CD14-positive monocyte (primary cell): ENCODE results near the gene CXCL16. TPM values are rescaled to one million over a fixed set of nuclear protein-coding genes. Genes with fewer than 3 reads are reported as not detected.
"Not testable (repeated sequence)": the region's sequence is repeated elsewhere in the genome, so short reads cannot be mapped to it uniquely, and the experiment has no call there.

Experiments used
- DNase-seq, 3 donors: peaks; one replicate each; pipeline ENCODE4 v3.0.0-alpha.2; 2011 to 2022
- H2AFZ ChIP-seq: 2 replicates; pipeline ENCODE4 v1.6.0; 2012; ENCODE audit warnings: mild to moderate bottlenecking, low read depth, low read length, inconsistent platforms; ENCODE audit not compliant: insufficient read depth, poor library complexity, severe bottlenecking
- H3K27ac ChIP-seq, 2 donors: 1 replicate in 1 of 2; 2 replicates in 1 of 2; pipeline ENCODE4 v1.5.1; 2012 to 2013; ENCODE audit warnings: low read length in 2 of 2, control low read depth in 1 of 2, inconsistent platforms in 1 of 2, low read depth in 1 of 2, mild to moderate bottlenecking in 1 of 2
- H3K27me3 ChIP-seq, 2 donors: one replicate each; pipeline versions ENCODE4 v1.6.0 to v1.6.1; 2011 to 2013; ENCODE audit warnings: low read length in 2 of 2; ENCODE audit not compliant: control insufficient read depth in 2 of 2, insufficient read depth in 2 of 2
- H3K36me3 ChIP-seq, 2 donors: replicated peaks in 1 of 2; 1 replicate in 1 of 2; 2 replicates in 1 of 2; pipeline versions ENCODE4 v1.5.1 to v1.6.1; 2012 to 2013; ENCODE audit warnings: low read length in 2 of 2, control low read depth in 1 of 2, inconsistent platforms in 1 of 2, mild to moderate bottlenecking in 1 of 2; ENCODE audit not compliant: insufficient read depth in 2 of 2, control insufficient read depth in 1 of 2
- H3K4me1 ChIP-seq, 2 donors: 1 replicate in 1 of 2; 2 replicates in 1 of 2; pipeline versions ENCODE4 v1.5.1 to v1.6.1; 2012 to 2013; ENCODE audit warnings: low read length in 2 of 2, control low read depth in 1 of 2, inconsistent platforms in 1 of 2, mild to moderate bottlenecking in 1 of 2, moderate library complexity in 1 of 2; ENCODE audit not compliant: insufficient read depth in 2 of 2, control insufficient read depth in 1 of 2
- H3K4me2 ChIP-seq: replicated peaks from 2 replicates; pipeline ENCODE3; 2012; ENCODE audit warnings: low read length, moderate library complexity, mild to moderate bottlenecking; ENCODE audit not compliant: poor library complexity, severe bottlenecking; ENCODE audit errors: extremely low read depth
- H3K4me3 ChIP-seq, 3 experiments: fragments of 200-600 bp in 1 of 3; sonication (generic) in 1 of 3; replicated peaks in 1 of 3; 1 replicate in 2 of 3; 2 replicates in 1 of 3; pipeline ENCODE4 v1.5.1; 2011 to 2013; ENCODE audit warnings: low read length in 3 of 3, mild to moderate bottlenecking in 3 of 3, control low read depth in 2 of 3, low read depth in 2 of 3, inconsistent platforms in 1 of 3, moderate library complexity in 1 of 3
- H3K79me2 ChIP-seq: 2 replicates; pipeline ENCODE4 v1.6.0; 2012; ENCODE audit warnings: mild to moderate bottlenecking, control low read depth, inconsistent platforms, low read length, moderate library complexity; ENCODE audit not compliant: insufficient read depth
- H3K9ac ChIP-seq: 2 replicates; pipeline ENCODE4 v1.6.0; 2017; ENCODE audit warnings: low read length, mild to moderate bottlenecking; ENCODE audit not compliant: insufficient read depth, poor library complexity, severe bottlenecking
- H3K9me3 ChIP-seq, 2 donors: replicated peaks in 1 of 2; 1 replicate in 1 of 2; 2 replicates in 1 of 2; pipeline versions ENCODE4 v1.5.1 to v1.6.1; 2012 to 2013; ENCODE audit warnings: low read length in 2 of 2, control low read depth in 1 of 2; ENCODE audit not compliant: control insufficient read depth in 1 of 2, insufficient read depth in 1 of 2
- H4K20me1 ChIP-seq: 2 replicates; pipeline ENCODE4 v1.6.0; 2012; ENCODE audit warnings: mild to moderate bottlenecking, low read length, control low read depth, moderate library complexity; ENCODE audit not compliant: insufficient read depth
- H3K27ac Mint-ChIP-seq, 7 donors: one replicate each; pipeline ENCODE4 v1.8.0; 2020; ENCODE audit warnings: mild to moderate bottlenecking in 7 of 7, mixed read lengths in 7 of 7, moderate library complexity in 6 of 7, inconsistent platforms in 2 of 7
- H3K27me3 Mint-ChIP-seq, 3 donors: one replicate each; pipeline ENCODE4 v1.8.0; 2021 to 2022; ENCODE audit warnings: low read depth in 3 of 3, mild to moderate bottlenecking in 3 of 3, mixed read lengths in 3 of 3, moderate library complexity in 3 of 3, inconsistent platforms in 1 of 3
- H3K36me3 Mint-ChIP-seq, 2 donors: one replicate each; pipeline ENCODE4 v1.8.0; 2020; ENCODE audit warnings: mixed read lengths in 2 of 2, inconsistent platforms in 1 of 2, mild to moderate bottlenecking in 1 of 2
- H3K4me1 Mint-ChIP-seq: one replicate; pipeline ENCODE4 v1.8.0; 2020; ENCODE audit warnings: mild to moderate bottlenecking, mixed read lengths
- H3K4me3 Mint-ChIP-seq, 2 donors: one replicate each; pipeline ENCODE4 v1.8.0; 2020; ENCODE audit warnings: mild to moderate bottlenecking in 2 of 2, mixed read lengths in 2 of 2, moderate library complexity in 1 of 2
- H3K9me3 Mint-ChIP-seq, 7 donors: one replicate each; pipeline ENCODE4 v1.8.0; 2020 to 2022; ENCODE audit warnings: mixed read lengths in 7 of 7, mild to moderate bottlenecking in 6 of 7, moderate library complexity in 6 of 7, inconsistent platforms in 2 of 7
- WGBS: methylation state at CpG from one replicate; pipeline ENCODE4 v1.1.5; 2013; ENCODE audit warnings: missing lambda C conversion rate; ENCODE audit not compliant: insufficient coverage; 5-methylcytosine and 5-hydroxymethylcytosine counted together
- intact Hi-C, 2 donors: fragments of 100-400 bp; cut with micrococcal nuclease; formaldehyde crosslinking; loops; one replicate each; pipeline versions ENCODE4 v1.15.0 to v1.15.1; 2023
- polyA plus RNA-seq, 3 donors: library from polyadenylated mRNA; depleted of rRNA in 1 of 3; unstranded in 2 of 3; stranded (reverse) in 1 of 3; fragments of 300-500 nt in 2 of 3; fragments of >200 nt in 1 of 3; fragmentation: Illumina TruSeq in 2 of 3; gene quantifications; 1 replicate in 2 of 3; 2 replicates in 1 of 3; pipeline ENCODE4 v1.2.3, GENCODE V29; 2012 to 2021

The CXCL16 gene
- polyA plus RNA-seq, 3 donors: 68.1 to 204 (median 103) TPM

- H3K9ac ChIP-seq, H3K9me3 ChIP-seq, intact Hi-C loops, H3K4me1 Mint-ChIP-seq, H3K4me1 ChIP-seq, DNase-seq, H3K27ac Mint-ChIP-seq, H3K4me3 Mint-ChIP-seq, H3K27me3 Mint-ChIP-seq, H4K20me1 ChIP-seq, H3K27ac ChIP-seq, H3K4me3 ChIP-seq, H3K27me3 ChIP-seq, H2AFZ ChIP-seq, H3K79me2 ChIP-seq, H3K9me3 Mint-ChIP-seq, H3K4me2 ChIP-seq: not testable (repeated sequence)
- peaks cover 27 to 70% of the 10 kb centered on the region in 2 donors for H3K36me3 ChIP-seq
- WGBS: 100% methylated on average over 1 of the region's 5 CpGs
- H3K36me3 Mint-ChIP-seq: peaks cover 69 to 79% of the 10 kb centered on the region in 2 donors
Measured at GRCh38 chr17:4683739-4684138, 56.0 kb downstream of the CXCL16 start.

Other genes starting within 250 kb of the CXCL16 start
- gene SPNS2, start 241.0 kb downstream of the CXCL16 start, polyA plus RNA-seq: under 1 TPM in 2 of 3 donors, not detected in 1; 0.23 to 0.33 TPM
- 10 to 100 TPM in 1 of 3 donors, 1 to 10 TPM in 2; 4.2 to 22.3 (median 5.3) TPM for gene MYBBP1A, start 184.5 kb downstream of the CXCL16 start, polyA plus RNA-seq
- not detected for gene GGT6, start 179.4 kb downstream of the CXCL16 start, polyA plus RNA-seq
- under 1 TPM in 1 of 3 donors, not detected in 2; 0.08 TPM for gene SMTNL2, start 155.4 kb downstream of the CXCL16 start, polyA plus RNA-seq
- gene ALOX15, start 98.2 kb downstream of the CXCL16 start, polyA plus RNA-seq: under 1 TPM in 2 of 3 donors, not detected in 1; 0.05 to 0.13 TPM
- 10 to 100 TPM in 1 of 3 donors, 1 to 10 TPM in 2; 1.3 to 11.2 (median 2.6) TPM for gene PELP1, start 35.8 kb downstream of the CXCL16 start, polyA plus RNA-seq
- gene ARRB2, start 29.3 kb downstream of the CXCL16 start, polyA plus RNA-seq: 100 to 1,000 TPM; 134 to 760 (median 150) TPM
- 10 to 100 TPM; 22.1 to 35.7 (median 25.5) TPM for gene MED11, start 8.5 kb downstream of the CXCL16 start, polyA plus RNA-seq
- gene ZMYND15, start 95 bp downstream of the CXCL16 start, polyA plus RNA-seq: 10 to 100 TPM in 1 of 3 donors, 1 to 10 TPM in 1, under 1 TPM in 1; 0.97 to 13.6 (median 1.2) TPM
- not detected for gene TM4SF5, start 32.0 kb upstream of the CXCL16 start, polyA plus RNA-seq
- 1 to 10 TPM in 1 of 3 donors, under 1 TPM in 2; 0.54 to 2.1 (median 0.79) TPM for gene VMO1, start 46.4 kb upstream of the CXCL16 start, polyA plus RNA-seq
- 1 to 10 TPM in 2 of 3 donors, under 1 TPM in 1; 0.27 to 2.1 (median 1.5) TPM for gene GLTPD2, start 49.0 kb upstream of the CXCL16 start, polyA plus RNA-seq
- gene PSMB6, start 56.2 kb upstream of the CXCL16 start, polyA plus RNA-seq: 100 to 1,000 TPM; 134 to 364 (median 361) TPM
- 100 to 1,000 TPM in 1 of 3 donors, 1 to 10 TPM in 2; 3.5 to 122 (median 4.0) TPM for gene PLD2, start 67.2 kb upstream of the CXCL16 start, polyA plus RNA-seq
- gene MINK1, start 93.4 kb upstream of the CXCL16 start, polyA plus RNA-seq: 100 to 1,000 TPM in 1 of 3 donors, 1 to 10 TPM in 2; 3.2 to 159 (median 7.2) TPM
- 1 to 10 TPM; 1.9 to 5.1 (median 4.2) TPM for gene C17orf107, start 159.6 kb upstream of the CXCL16 start, polyA plus RNA-seq
- 10 to 100 TPM in 1 of 3 donors, 1 to 10 TPM in 1, under 1 TPM in 1; 0.54 to 12.6 (median 2.1) TPM for gene CHRNE, start 163.2 kb upstream of the CXCL16 start, polyA plus RNA-seq
- gene GP1BA, start 192.3 kb upstream of the CXCL16 start, polyA plus RNA-seq: under 1 TPM in 2 of 3 donors, not detected in 1; 0.24 to 0.29 TPM
- 100 to 1,000 TPM in 2 of 3 donors, 10 to 100 TPM in 1; 65.2 to 138 (median 111) TPM for gene SLC25A11, start 200.1 kb upstream of the CXCL16 start, polyA plus RNA-seq
- 100 to 1,000 TPM in 1 of 3 donors, 10 to 100 TPM in 2; 17.2 to 105 (median 20.6) TPM for gene RNF167, start 200.3 kb upstream of the CXCL16 start, polyA plus RNA-seq
- 1,000 to 10,000 TPM in 2 of 3 donors, 100 to 1,000 TPM in 1; 842 to 1,613 (median 1,582) TPM for gene PFN1, start 208.6 kb upstream of the CXCL16 start, polyA plus RNA-seq
- gene ENO3, start 211.2 kb upstream of the CXCL16 start, polyA plus RNA-seq: 10 to 100 TPM in 1 of 3 donors, under 1 TPM in 2; 0.36 to 14.2 (median 0.60) TPM
- gene SPAG7, start 227.9 kb upstream of the CXCL16 start, polyA plus RNA-seq: 10 to 100 TPM; 75.6 to 96.7 (median 85.1) TPM
- gene CAMTA2, start 247.7 kb upstream of the CXCL16 start, polyA plus RNA-seq: 10 to 100 TPM in 1 of 3 donors, 1 to 10 TPM in 2; 7.1 to 88.9 (median 7.6) TPM